ENCODE measurements around the gene TXNDC16. TPM values are rescaled to one million over a fixed set of nuclear protein-coding genes. Genes with fewer than 3 reads are reported as not detected.

TXNDC16 gene
- polyA plus RNA-seq, 3 donors, result 2.6 to 4.1 (median 3.8) TPM

DNA sequence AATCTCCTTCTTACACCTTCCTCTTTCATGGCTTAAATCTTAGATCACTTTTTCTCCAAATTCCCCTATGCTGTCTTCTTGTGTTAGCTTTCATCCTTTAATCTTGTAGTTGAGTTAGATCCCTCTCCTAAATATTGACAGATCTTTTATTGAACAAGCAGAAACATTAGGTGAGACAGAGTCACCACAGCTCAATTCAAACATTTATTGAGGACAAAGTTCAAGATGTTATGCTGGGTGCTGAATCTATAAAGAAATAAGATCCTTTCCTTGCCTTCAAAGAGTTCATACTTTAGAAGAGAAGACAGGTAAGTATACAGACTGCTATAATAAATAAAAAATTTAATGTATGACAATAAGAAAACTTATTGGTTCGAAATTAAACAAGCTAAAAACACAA is 109.7 kb downstream of the TXNDC16 start:
- Histone ChIP-seq H3K79me2 (ENCODE audit: insufficient read depth, low read length) (no peaks in the 10 kb centered on the region), H2AFZ (ENCODE audit: insufficient read depth, low read depth, low read length, poor library complexity, severe bottlenecking) (no peak overlapping the region), H3K4me3 (replicated peaks in 1 of 3; ENCODE audit: low read depth in 2 of 3, low read length in 3 of 3) (no peak overlapping the region), H3K4me1 (ENCODE audit: control insufficient read depth in 1 of 2, insufficient read depth in 2 of 2, low read length in 2 of 2) (no peaks in the 10 kb centered on the region), H4K20me1 (ENCODE audit: insufficient read depth, low read length) (no peaks in the 10 kb centered on the region), H3K9me3 (replicated peaks in 1 of 2; ENCODE audit: control insufficient read depth in 1 of 2, insufficient read depth in 1 of 2, low read length in 2 of 2) (no peaks in the 10 kb centered on the region), H3K27ac (ENCODE audit: low read depth in 1 of 2, low read length in 2 of 2) (no peak overlapping the region), H3K36me3 (replicated peaks in 1 of 2; ENCODE audit: control insufficient read depth in 1 of 2, insufficient read depth in 2 of 2, low read length in 2 of 2) (peaks cover 0 to 7% of the 10 kb centered on the region in 2 donors), H3K4me2 (replicated peaks; ENCODE audit: extremely low read depth, low read length, poor library complexity, severe bottlenecking) (no peak overlapping the region), H3K27me3 (ENCODE audit: control insufficient read depth in 2 of 2, insufficient read depth in 2 of 2, low read length in 2 of 2) (no peaks in the 10 kb centered on the region), H3K9ac (ENCODE audit: insufficient read depth, low read length, poor library complexity, severe bottlenecking) (no peak overlapping the region)
- no peak overlapping the region for H3K4me3 Mint-ChIP-seq
- TF ChIP-seq, protein P1, sequence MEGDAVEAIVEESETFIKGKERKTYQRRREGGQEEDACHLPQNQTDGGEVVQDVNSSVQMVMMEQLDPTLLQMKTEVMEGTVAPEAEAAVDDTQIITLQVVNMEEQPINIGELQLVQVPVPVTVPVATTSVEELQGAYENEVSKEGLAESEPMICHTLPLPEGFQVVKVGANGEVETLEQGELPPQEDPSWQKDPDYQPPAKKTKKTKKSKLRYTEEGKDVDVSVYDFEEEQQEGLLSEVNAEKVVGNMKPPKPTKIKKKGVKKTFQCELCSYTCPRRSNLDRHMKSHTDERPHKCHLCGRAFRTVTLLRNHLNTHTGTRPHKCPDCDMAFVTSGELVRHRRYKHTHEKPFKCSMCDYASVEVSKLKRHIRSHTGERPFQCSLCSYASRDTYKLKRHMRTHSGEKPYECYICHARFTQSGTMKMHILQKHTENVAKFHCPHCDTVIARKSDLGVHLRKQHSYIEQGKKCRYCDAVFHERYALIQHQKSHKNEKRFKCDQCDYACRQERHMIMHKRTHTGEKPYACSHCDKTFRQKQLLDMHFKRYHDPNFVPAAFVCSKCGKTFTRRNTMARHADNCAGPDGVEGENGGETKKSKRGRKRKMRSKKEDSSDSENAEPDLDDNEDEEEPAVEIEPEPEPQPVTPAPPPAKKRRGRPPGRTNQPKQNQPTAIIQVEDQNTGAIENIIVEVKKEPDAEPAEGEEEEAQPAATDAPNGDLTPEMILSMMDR (IDR thresholded peaks at IDR 0.05), result no peak
- H3K36me3 Mint-ChIP-seq, result peaks cover 15 to 19% of the 10 kb centered on the region in 2 donors
- H3K4me1 Mint-ChIP-seq, result peaks cover 3% of the 10 kb centered on the region
- peaks cover 0 to 7% (median 4%) of the 10 kb centered on the region in 7 donors for H3K9me3 Mint-ChIP-seq
- no CpG with 5 or more reads among the region's 1 CpG for WGBS (ENCODE audit: insufficient coverage)
- no peaks in the 10 kb centered on the region for H3K27me3 Mint-ChIP-seq (ENCODE audit: low read depth in 3 of 3)
- H3K27ac Mint-ChIP-seq, result peak overlapping the region in 4 of 7 donors; percentile 0 to 76 (median 16)
- intact Hi-C loops (cut with micrococcal nuclease), result no loop called here
- no peak for DNase-seq

DNA sequence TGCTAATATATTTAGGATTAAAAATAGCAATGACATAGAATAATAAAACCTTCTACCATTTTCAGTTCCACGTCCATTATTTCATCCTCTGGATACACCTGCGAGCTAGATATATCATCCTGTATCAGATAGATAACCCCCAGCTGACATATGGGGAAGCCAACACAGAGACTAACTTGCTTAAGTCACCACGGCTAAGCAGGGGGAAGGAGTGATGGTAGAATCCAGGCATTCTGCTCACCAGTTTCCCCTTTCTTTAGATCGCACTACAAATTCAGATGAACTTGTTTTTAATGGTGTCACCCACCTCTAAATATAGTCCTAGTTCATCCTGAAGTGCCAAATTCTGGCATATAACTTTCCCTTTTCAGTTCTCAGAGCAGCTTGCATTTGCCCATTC is 110.1 kb downstream of the TXNDC16 start:
- Histone ChIP-seq H3K27ac (ENCODE audit: low read depth in 1 of 2, low read length in 2 of 2) (no peak overlapping the region), H3K4me2 (replicated peaks; ENCODE audit: extremely low read depth, low read length, poor library complexity, severe bottlenecking) (no peak overlapping the region), H3K9me3 (replicated peaks in 1 of 2; ENCODE audit: control insufficient read depth in 1 of 2, insufficient read depth in 1 of 2, low read length in 2 of 2) (no peaks in the 10 kb centered on the region), H3K9ac (ENCODE audit: insufficient read depth, low read length, poor library complexity, severe bottlenecking) (no peak overlapping the region), H4K20me1 (ENCODE audit: insufficient read depth, low read length) (no peaks in the 10 kb centered on the region), H3K79me2 (ENCODE audit: insufficient read depth, low read length) (no peaks in the 10 kb centered on the region), H3K4me1 (ENCODE audit: control insufficient read depth in 1 of 2, insufficient read depth in 2 of 2, low read length in 2 of 2) (no peaks in the 10 kb centered on the region), H2AFZ (ENCODE audit: insufficient read depth, low read depth, low read length, poor library complexity, severe bottlenecking) (no peak overlapping the region), H3K36me3 (replicated peaks in 1 of 2; ENCODE audit: control insufficient read depth in 1 of 2, insufficient read depth in 2 of 2, low read length in 2 of 2) (peaks cover 0 to 7% of the 10 kb centered on the region in 2 donors), H3K4me3 (replicated peaks in 1 of 3; ENCODE audit: low read depth in 2 of 3, low read length in 3 of 3) (no peak overlapping the region), H3K27me3 (ENCODE audit: control insufficient read depth in 2 of 2, insufficient read depth in 2 of 2, low read length in 2 of 2) (no peaks in the 10 kb centered on the region)
- TF ChIP-seq, protein P1 (IDR thresholded peaks at IDR 0.05), result no peak
- peaks cover 3% of the 10 kb centered on the region for H3K4me1 Mint-ChIP-seq
- WGBS (ENCODE audit: insufficient coverage), result 86% methylated on average over 1 of the region's 4 CpGs
- DNase-seq, result no peak
- H3K4me3 Mint-ChIP-seq, result no peak overlapping the region
- no peaks in the 10 kb centered on the region for H3K27me3 Mint-ChIP-seq (ENCODE audit: low read depth in 3 of 3)
- peaks cover 15 to 17% of the 10 kb centered on the region in 2 donors for H3K36me3 Mint-ChIP-seq
- peaks cover 0 to 7% (median 0%) of the 10 kb centered on the region in 7 donors for H3K9me3 Mint-ChIP-seq
- H3K27ac Mint-ChIP-seq, result peak overlapping the region in 3 of 7 donors; percentile 6 to 76 (median 25)
- intact Hi-C loops (cut with micrococcal nuclease), result no loop called here
